CD14-positive monocyte (primary cell): ENCODE data around the gene WNT5B. TPM values are rescaled to one million over a fixed set of nuclear protein-coding genes. Genes with fewer than 3 reads are reported as not detected.
A peak's percentile ranks its signal among the peaks of the same experiment; 100 is the strongest.

ENCODE experiments used
- DNase-seq, 3 donors: peaks; one replicate each; pipeline ENCODE4 v3.0.0-alpha.2; 2011 to 2022
- H2AFZ ChIP-seq: 2 replicates; pipeline ENCODE4 v1.6.0; 2012; ENCODE audit warnings: mild to moderate bottlenecking, low read depth, low read length, inconsistent platforms; ENCODE audit not compliant: insufficient read depth, poor library complexity, severe bottlenecking
- H3K27ac ChIP-seq, 2 donors: 1 replicate in 1 of 2; 2 replicates in 1 of 2; pipeline ENCODE4 v1.5.1; 2012 to 2013; ENCODE audit warnings: low read length in 2 of 2, control low read depth in 1 of 2, inconsistent platforms in 1 of 2, low read depth in 1 of 2, mild to moderate bottlenecking in 1 of 2
- H3K27me3 ChIP-seq, 2 donors: one replicate each; pipeline versions ENCODE4 v1.6.0 to v1.6.1; 2011 to 2013; ENCODE audit warnings: low read length in 2 of 2; ENCODE audit not compliant: control insufficient read depth in 2 of 2, insufficient read depth in 2 of 2
- H3K36me3 ChIP-seq, 2 donors: replicated peaks in 1 of 2; 1 replicate in 1 of 2; 2 replicates in 1 of 2; pipeline versions ENCODE4 v1.5.1 to v1.6.1; 2012 to 2013; ENCODE audit warnings: low read length in 2 of 2, control low read depth in 1 of 2, inconsistent platforms in 1 of 2, mild to moderate bottlenecking in 1 of 2; ENCODE audit not compliant: insufficient read depth in 2 of 2, control insufficient read depth in 1 of 2
- H3K4me1 ChIP-seq, 2 donors: 1 replicate in 1 of 2; 2 replicates in 1 of 2; pipeline versions ENCODE4 v1.5.1 to v1.6.1; 2012 to 2013; ENCODE audit warnings: low read length in 2 of 2, control low read depth in 1 of 2, inconsistent platforms in 1 of 2, mild to moderate bottlenecking in 1 of 2, moderate library complexity in 1 of 2; ENCODE audit not compliant: insufficient read depth in 2 of 2, control insufficient read depth in 1 of 2
- H3K4me2 ChIP-seq: replicated peaks from 2 replicates; pipeline ENCODE3; 2012; ENCODE audit warnings: low read length, moderate library complexity, mild to moderate bottlenecking; ENCODE audit not compliant: poor library complexity, severe bottlenecking; ENCODE audit errors: extremely low read depth
- H3K4me3 ChIP-seq, 3 experiments: fragments of 200-600 bp in 1 of 3; sonication (generic) in 1 of 3; replicated peaks in 1 of 3; 1 replicate in 2 of 3; 2 replicates in 1 of 3; pipeline ENCODE4 v1.5.1; 2011 to 2013; ENCODE audit warnings: low read length in 3 of 3, mild to moderate bottlenecking in 3 of 3, control low read depth in 2 of 3, low read depth in 2 of 3, inconsistent platforms in 1 of 3, moderate library complexity in 1 of 3
- H3K79me2 ChIP-seq: 2 replicates; pipeline ENCODE4 v1.6.0; 2012; ENCODE audit warnings: mild to moderate bottlenecking, control low read depth, inconsistent platforms, low read length, moderate library complexity; ENCODE audit not compliant: insufficient read depth
- H3K9ac ChIP-seq: 2 replicates; pipeline ENCODE4 v1.6.0; 2017; ENCODE audit warnings: low read length, mild to moderate bottlenecking; ENCODE audit not compliant: insufficient read depth, poor library complexity, severe bottlenecking
- H3K9me3 ChIP-seq, 2 donors: replicated peaks in 1 of 2; 1 replicate in 1 of 2; 2 replicates in 1 of 2; pipeline versions ENCODE4 v1.5.1 to v1.6.1; 2012 to 2013; ENCODE audit warnings: low read length in 2 of 2, control low read depth in 1 of 2; ENCODE audit not compliant: control insufficient read depth in 1 of 2, insufficient read depth in 1 of 2
- H4K20me1 ChIP-seq: 2 replicates; pipeline ENCODE4 v1.6.0; 2012; ENCODE audit warnings: mild to moderate bottlenecking, low read length, control low read depth, moderate library complexity; ENCODE audit not compliant: insufficient read depth
- H3K27ac Mint-ChIP-seq, 7 donors: one replicate each; pipeline ENCODE4 v1.8.0; 2020; ENCODE audit warnings: mild to moderate bottlenecking in 7 of 7, mixed read lengths in 7 of 7, moderate library complexity in 6 of 7, inconsistent platforms in 2 of 7
- H3K27me3 Mint-ChIP-seq, 3 donors: one replicate each; pipeline ENCODE4 v1.8.0; 2021 to 2022; ENCODE audit warnings: low read depth in 3 of 3, mild to moderate bottlenecking in 3 of 3, mixed read lengths in 3 of 3, moderate library complexity in 3 of 3, inconsistent platforms in 1 of 3
- H3K36me3 Mint-ChIP-seq, 2 donors: one replicate each; pipeline ENCODE4 v1.8.0; 2020; ENCODE audit warnings: mixed read lengths in 2 of 2, inconsistent platforms in 1 of 2, mild to moderate bottlenecking in 1 of 2
- H3K4me1 Mint-ChIP-seq: one replicate; pipeline ENCODE4 v1.8.0; 2020; ENCODE audit warnings: mild to moderate bottlenecking, mixed read lengths
- H3K4me3 Mint-ChIP-seq, 2 donors: one replicate each; pipeline ENCODE4 v1.8.0; 2020; ENCODE audit warnings: mild to moderate bottlenecking in 2 of 2, mixed read lengths in 2 of 2, moderate library complexity in 1 of 2
- H3K9me3 Mint-ChIP-seq, 7 donors: one replicate each; pipeline ENCODE4 v1.8.0; 2020 to 2022; ENCODE audit warnings: mixed read lengths in 7 of 7, mild to moderate bottlenecking in 6 of 7, moderate library complexity in 6 of 7, inconsistent platforms in 2 of 7
- WGBS: methylation state at CpG from one replicate; pipeline ENCODE4 v1.1.5; 2013; ENCODE audit warnings: missing lambda C conversion rate; ENCODE audit not compliant: insufficient coverage; 5-methylcytosine and 5-hydroxymethylcytosine counted together
- intact Hi-C, 2 donors: fragments of 100-400 bp; cut with micrococcal nuclease; formaldehyde crosslinking; loops; one replicate each; pipeline versions ENCODE4 v1.15.0 to v1.15.1; 2023
- polyA plus RNA-seq, 3 donors: library from polyadenylated mRNA; depleted of rRNA in 1 of 3; unstranded in 2 of 3; stranded (reverse) in 1 of 3; fragments of 300-500 nt in 2 of 3; fragments of >200 nt in 1 of 3; fragmentation: Illumina TruSeq in 2 of 3; gene quantifications; 1 replicate in 2 of 3; 2 replicates in 1 of 3; pipeline ENCODE4 v1.2.3, GENCODE V29; 2012 to 2021
- TF ChIP-seq, protein P1 (sequence below): fragments of 200-600 bp; IDR thresholded peaks from one replicate; pipeline ENCODE4 v1.8.0; 2022; ENCODE audit warnings: antibody characterized with exemption, mild to moderate bottlenecking

The WNT5B gene
- polyA plus RNA-seq, 3 donors, result 2.7 to 4.1 (median 3.1) TPM

GRCh38 chr12:1638203-1638602, 9.2 kb downstream of the WNT5B start:
- Histone ChIP-seq H3K4me2 (no peak overlapping the region), H2AFZ (no peak overlapping the region), H3K4me3 (no peak overlapping the region), H3K36me3 (no peaks in the 10 kb centered on the region), H3K27me3 (no peaks in the 10 kb centered on the region), H4K20me1 (no peaks in the 10 kb centered on the region), H3K9me3 (no peaks in the 10 kb centered on the region), H3K79me2 (no peaks in the 10 kb centered on the region), H3K27ac (no peak overlapping the region), H3K9ac (no peak overlapping the region), H3K4me1 (peaks cover 37 to 39% of the 10 kb centered on the region in 2 donors)
- WGBS, result no CpG with 5 or more reads among the region's 5 CpGs
- H3K27me3 Mint-ChIP-seq, result peaks cover 0 to 1% (median 0%) of the 10 kb centered on the region in 3 donors
- peak in 1 of 3 donors; percentile 21 for DNase-seq
- H3K36me3 Mint-ChIP-seq, result peaks cover 18 to 27% of the 10 kb centered on the region in 2 donors
- H3K4me3 Mint-ChIP-seq, result no peak overlapping the region
- peaks cover 43% of the 10 kb centered on the region for H3K4me1 Mint-ChIP-seq
- peaks cover 0 to 2% (median 0%) of the 10 kb centered on the region in 7 donors for H3K9me3 Mint-ChIP-seq
- TF ChIP-seq, protein P1, sequence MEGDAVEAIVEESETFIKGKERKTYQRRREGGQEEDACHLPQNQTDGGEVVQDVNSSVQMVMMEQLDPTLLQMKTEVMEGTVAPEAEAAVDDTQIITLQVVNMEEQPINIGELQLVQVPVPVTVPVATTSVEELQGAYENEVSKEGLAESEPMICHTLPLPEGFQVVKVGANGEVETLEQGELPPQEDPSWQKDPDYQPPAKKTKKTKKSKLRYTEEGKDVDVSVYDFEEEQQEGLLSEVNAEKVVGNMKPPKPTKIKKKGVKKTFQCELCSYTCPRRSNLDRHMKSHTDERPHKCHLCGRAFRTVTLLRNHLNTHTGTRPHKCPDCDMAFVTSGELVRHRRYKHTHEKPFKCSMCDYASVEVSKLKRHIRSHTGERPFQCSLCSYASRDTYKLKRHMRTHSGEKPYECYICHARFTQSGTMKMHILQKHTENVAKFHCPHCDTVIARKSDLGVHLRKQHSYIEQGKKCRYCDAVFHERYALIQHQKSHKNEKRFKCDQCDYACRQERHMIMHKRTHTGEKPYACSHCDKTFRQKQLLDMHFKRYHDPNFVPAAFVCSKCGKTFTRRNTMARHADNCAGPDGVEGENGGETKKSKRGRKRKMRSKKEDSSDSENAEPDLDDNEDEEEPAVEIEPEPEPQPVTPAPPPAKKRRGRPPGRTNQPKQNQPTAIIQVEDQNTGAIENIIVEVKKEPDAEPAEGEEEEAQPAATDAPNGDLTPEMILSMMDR, result no peak
- peak overlapping the region in 2 of 7 donors; percentile 26 to 66 for H3K27ac Mint-ChIP-seq
- intact Hi-C loops, result no loop called here

- DNase-seq, result no peak
- WGBS, result 93% methylated on average over 38 of the region's 40 CpGs
- H3K27ac Mint-ChIP-seq, result no peak overlapping the region
- H3K4me3 Mint-ChIP-seq, result no peak overlapping the region
- Histone ChIP-seq H3K9me3 (no peaks in the 10 kb centered on the region), H3K27ac (no peak overlapping the region), H3K79me2 (no peaks in the 10 kb centered on the region), H3K4me1 (peaks cover 24 to 26% of the 10 kb centered on the region in 2 donors), H3K4me3 (no peak overlapping the region), H3K4me2 (no peak overlapping the region), H3K9ac (no peak overlapping the region), H3K36me3 (no peaks in the 10 kb centered on the region), H4K20me1 (no peaks in the 10 kb centered on the region), H2AFZ (no peak overlapping the region), H3K27me3 (no peaks in the 10 kb centered on the region)
- TF ChIP-seq, protein P1, result no peak
- peaks cover 0 to 1% (median 0%) of the 10 kb centered on the region in 3 donors for H3K27me3 Mint-ChIP-seq
- intact Hi-C loops, result no loop called here
- H3K36me3 Mint-ChIP-seq, result peaks cover 22 to 27% of the 10 kb centered on the region in 2 donors
- H3K9me3 Mint-ChIP-seq, result peaks cover 0 to 2% (median 0%) of the 10 kb centered on the region in 7 donors
- peaks cover 29% of the 10 kb centered on the region for H3K4me1 Mint-ChIP-seq
These were observed 10.5 kb downstream of the WNT5B start for GRCh38 chr12:1639538-1639937.
